Thyroid gland (tissue), 4 donors: Measurements from ENCODE around the gene ZNF248.

Experiments
- POLR2A ChIP-seq, 2 donors: fragments of 450-650 bp; IDR thresholded peaks; one replicate each; pipeline ENCODE4 v1.6.1; 2017; ENCODE audit warnings: antibody characterized with exemption in 2 of 2, mild to moderate bottlenecking in 2 of 2, moderate library complexity in 1 of 2
- TF ChIP-seq, protein P1 (sequence below), 6 experiments: fragments of 200-600 bp in 3 of 6; fragments of 450-650 bp in 3 of 6; sonication (generic) in 3 of 6; IDR thresholded peaks; one replicate each; pipeline ENCODE4 v1.5.1; 2016 to 2019; ENCODE audit warnings: antibody characterized with exemption in 6 of 6, mild to moderate bottlenecking in 2 of 6, inconsistent platforms in 1 of 6, moderate library complexity in 1 of 6

DNA sequence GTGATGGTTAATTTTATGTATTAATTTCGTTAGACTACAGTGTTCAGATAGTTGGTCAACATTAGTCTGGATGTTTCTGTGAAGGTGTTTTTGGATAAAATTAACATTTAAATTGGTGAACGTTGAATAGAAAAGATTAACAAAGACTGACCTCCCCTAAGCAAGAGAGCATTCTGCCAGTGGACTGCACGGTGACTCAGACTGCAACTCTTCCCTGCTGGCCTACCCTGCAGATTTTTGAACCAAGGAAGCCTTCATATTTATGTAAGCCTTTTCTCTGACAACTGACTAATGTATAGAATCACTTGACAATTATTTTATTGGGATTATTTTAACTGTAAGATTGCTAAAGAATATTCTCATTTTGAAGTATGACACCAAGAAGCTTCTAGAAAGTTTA is 7.9 kb upstream of the ZNF248 start:
- TF ChIP-seq, protein P1, sequence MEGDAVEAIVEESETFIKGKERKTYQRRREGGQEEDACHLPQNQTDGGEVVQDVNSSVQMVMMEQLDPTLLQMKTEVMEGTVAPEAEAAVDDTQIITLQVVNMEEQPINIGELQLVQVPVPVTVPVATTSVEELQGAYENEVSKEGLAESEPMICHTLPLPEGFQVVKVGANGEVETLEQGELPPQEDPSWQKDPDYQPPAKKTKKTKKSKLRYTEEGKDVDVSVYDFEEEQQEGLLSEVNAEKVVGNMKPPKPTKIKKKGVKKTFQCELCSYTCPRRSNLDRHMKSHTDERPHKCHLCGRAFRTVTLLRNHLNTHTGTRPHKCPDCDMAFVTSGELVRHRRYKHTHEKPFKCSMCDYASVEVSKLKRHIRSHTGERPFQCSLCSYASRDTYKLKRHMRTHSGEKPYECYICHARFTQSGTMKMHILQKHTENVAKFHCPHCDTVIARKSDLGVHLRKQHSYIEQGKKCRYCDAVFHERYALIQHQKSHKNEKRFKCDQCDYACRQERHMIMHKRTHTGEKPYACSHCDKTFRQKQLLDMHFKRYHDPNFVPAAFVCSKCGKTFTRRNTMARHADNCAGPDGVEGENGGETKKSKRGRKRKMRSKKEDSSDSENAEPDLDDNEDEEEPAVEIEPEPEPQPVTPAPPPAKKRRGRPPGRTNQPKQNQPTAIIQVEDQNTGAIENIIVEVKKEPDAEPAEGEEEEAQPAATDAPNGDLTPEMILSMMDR (IDR thresholded peaks at IDR 0.05): no peak
- no peak for TF ChIP-seq POLR2A (IDR thresholded peaks at IDR 0.05)
